Mammary epithelial cell (primary cell): ENCODE data around the gene CBX4.
A peak's percentile ranks its signal among the peaks of the same experiment; 100 is the strongest.

Experiments
- EZH2 ChIP-seq: IDR thresholded peaks from 2 replicates; pipeline ENCODE4 v1.6.1; 2012; ENCODE audit warnings: low read length, inconsistent platforms, borderline replicate concordance
- TF ChIP-seq, protein P1 (sequence below), 2 donors: IDR thresholded peaks in 1 of 2; conservative IDR thresholded peaks in 1 of 2; 2 replicates each; pipeline ENCODE4 v1.5.1; 2011 to 2012; ENCODE audit warnings: inconsistent platforms in 2 of 2, low read length in 2 of 2, mild to moderate bottlenecking in 2 of 2, control low read depth in 1 of 2, low read depth in 1 of 2; ENCODE audit not compliant: insufficient read depth in 1 of 2; ENCODE audit errors: extremely low read depth in 1 of 2

DNA sequence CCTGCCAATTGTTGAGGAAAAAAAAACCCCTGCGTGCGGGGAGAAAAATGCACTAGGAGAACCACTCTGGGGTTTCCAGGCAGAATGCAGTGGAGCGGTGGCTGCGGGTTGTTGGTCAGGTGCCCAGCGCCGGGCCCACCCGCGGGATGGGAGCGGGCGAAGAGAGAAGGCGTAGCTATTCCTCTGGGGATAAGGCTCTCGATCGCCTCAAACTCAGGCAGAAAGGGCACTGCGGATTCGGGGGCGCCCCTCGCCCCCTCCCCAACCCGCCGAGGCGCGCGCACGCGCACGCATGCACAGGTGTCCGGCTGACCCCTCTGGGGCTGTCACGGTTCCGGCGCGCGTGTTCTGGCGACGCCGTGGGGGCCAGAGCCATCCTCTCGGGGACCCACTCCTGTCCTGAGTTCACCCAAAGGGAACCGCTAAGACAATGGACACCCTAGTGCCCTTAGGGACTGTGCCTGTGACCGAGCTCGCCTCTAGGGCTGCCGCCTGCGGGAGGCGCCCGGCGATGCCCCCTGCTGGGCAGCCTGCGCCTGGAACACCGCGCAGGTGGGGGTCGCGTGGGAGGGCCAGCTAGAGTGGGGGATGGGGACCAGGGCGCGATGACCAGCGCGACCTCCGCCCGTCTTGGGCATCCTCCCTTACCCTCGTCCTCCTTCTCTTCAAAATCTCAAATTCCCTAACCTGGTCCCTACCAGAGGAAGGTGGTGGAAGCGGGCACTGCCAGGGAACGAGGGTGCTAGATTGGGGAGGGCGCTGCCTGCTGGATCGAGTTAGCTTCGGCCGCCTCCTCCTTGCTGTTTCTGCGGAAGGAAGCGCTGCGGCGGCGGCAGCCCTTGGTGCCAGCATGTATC is 28.0 kb downstream of the CBX4 start:
- TF ChIP-seq, protein P1, sequence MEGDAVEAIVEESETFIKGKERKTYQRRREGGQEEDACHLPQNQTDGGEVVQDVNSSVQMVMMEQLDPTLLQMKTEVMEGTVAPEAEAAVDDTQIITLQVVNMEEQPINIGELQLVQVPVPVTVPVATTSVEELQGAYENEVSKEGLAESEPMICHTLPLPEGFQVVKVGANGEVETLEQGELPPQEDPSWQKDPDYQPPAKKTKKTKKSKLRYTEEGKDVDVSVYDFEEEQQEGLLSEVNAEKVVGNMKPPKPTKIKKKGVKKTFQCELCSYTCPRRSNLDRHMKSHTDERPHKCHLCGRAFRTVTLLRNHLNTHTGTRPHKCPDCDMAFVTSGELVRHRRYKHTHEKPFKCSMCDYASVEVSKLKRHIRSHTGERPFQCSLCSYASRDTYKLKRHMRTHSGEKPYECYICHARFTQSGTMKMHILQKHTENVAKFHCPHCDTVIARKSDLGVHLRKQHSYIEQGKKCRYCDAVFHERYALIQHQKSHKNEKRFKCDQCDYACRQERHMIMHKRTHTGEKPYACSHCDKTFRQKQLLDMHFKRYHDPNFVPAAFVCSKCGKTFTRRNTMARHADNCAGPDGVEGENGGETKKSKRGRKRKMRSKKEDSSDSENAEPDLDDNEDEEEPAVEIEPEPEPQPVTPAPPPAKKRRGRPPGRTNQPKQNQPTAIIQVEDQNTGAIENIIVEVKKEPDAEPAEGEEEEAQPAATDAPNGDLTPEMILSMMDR (conservative IDR thresholded peaks at IDR 0.05 in 1 of 2, IDR thresholded peaks at IDR 0.05 in 1 of 2; ENCODE audit: extremely low read depth in 1 of 2, insufficient read depth in 1 of 2, low read depth in 1 of 2, low read length in 2 of 2): peak; percentile 28 to 60
- no peak for TF ChIP-seq EZH2
